H1 (cell line): ENCODE results near the gene TBC1D25. TPM values are rescaled to one million over a fixed set of nuclear protein-coding genes. Genes with fewer than 3 reads are reported as not detected.

ENCODE experiments used
- BCL11A ChIP-seq, 2 experiments: IDR thresholded peaks; one replicate each; pipeline ENCODE4 v1.6.1; 2011; ENCODE audit warnings: low read depth in 2 of 2, low read length in 2 of 2, mild to moderate bottlenecking in 2 of 2
- EGR1 ChIP-seq: IDR thresholded peaks from 2 replicates; pipeline ENCODE4 v1.6.1; 2011; ENCODE audit warnings: low read depth, low read length, borderline replicate concordance
- GABPA ChIP-seq: IDR thresholded peaks from 2 replicates; pipeline ENCODE4 v1.6.1; 2011; ENCODE audit warnings: mild to moderate bottlenecking, low read length, moderate library complexity, borderline replicate concordance; ENCODE audit not compliant: insufficient read depth
- HDAC6 ChIP-seq: IDR thresholded peaks from one replicate; pipeline ENCODE4 v1.7.1; 2012; ENCODE audit warnings: low read depth, mild to moderate bottlenecking, inconsistent platforms, low read length, moderate library complexity
- JUND ChIP-seq: IDR thresholded peaks from 2 replicates; pipeline ENCODE4 v1.6.1; 2011; ENCODE audit warnings: mild to moderate bottlenecking, improper control_type of control experiment, low read length
- SAP30 ChIP-seq: fragments of 300-600 bp; sonication (generic); IDR thresholded peaks from 2 replicates; pipeline ENCODE4 v1.7.1; 2012; ENCODE audit warnings: low read length, moderate library complexity, mild to moderate bottlenecking, inconsistent platforms; ENCODE audit not compliant: insufficient read depth, insufficient replicate concordance
- SP1 ChIP-seq: IDR thresholded peaks from 2 replicates; pipeline ENCODE4 v1.6.1; 2011; ENCODE audit warnings: low read depth, low read length
- polyA plus RNA-seq, 7 experiments: library from polyadenylated mRNA; depleted of rRNA in 3 of 7; stranded (reverse) in 5 of 7; unstranded in 2 of 7; fragments of >200 nt in 5 of 7; fragments of 200-250 nt in 2 of 7; gene quantifications; 1 replicate in 5 of 7; 2 replicates in 1 of 7; 4 replicates in 1 of 7; pipeline versions ENCODE4 v1.2.1 to v1.2.3, GENCODE V29; 2011 to 2013; ENCODE audit warnings: missing spikeins in 2 of 7, mixed read lengths in 2 of 7
- total RNA-seq: library from RNA; stranded (reverse); fragmentation: NEBNext Ultra II Directional; extraction: Animal tissue kit (Norgen Biotek cat#: 25700); gene quantifications from 2 replicates; pipeline ENCODE4 v1.2.1, GENCODE V29; 2021
- TF ChIP-seq, protein P1 (sequence below): fragments of 300-600 bp; sonication (generic); IDR thresholded peaks from 2 replicates; pipeline ENCODE4 v1.7.1; 2012; ENCODE audit warnings: low read length, moderate library complexity, mild to moderate bottlenecking, inconsistent platforms; ENCODE audit not compliant: insufficient replicate concordance
- TF ChIP-seq, protein P2 (sequence below), 3 experiments: IDR thresholded peaks; 1 replicate in 2 of 3; 2 replicates in 1 of 3; pipeline versions ENCODE4 v1.5.1 to v1.6.1; 2011; ENCODE audit warnings: low read length in 3 of 3, mild to moderate bottlenecking in 3 of 3, inconsistent platforms in 2 of 3, low read depth in 1 of 3, moderate library complexity in 1 of 3; ENCODE audit not compliant: insufficient read depth in 1 of 3; ENCODE audit errors: control extremely low read depth in 1 of 3

The TBC1D25 gene
- total and polyA plus RNA-seq, 2 of the 8 experiments (the other 6 are each of a cell fraction or from before 2014, with no cell fraction given), result 6.5 to 6.8 TPM

DNA sequence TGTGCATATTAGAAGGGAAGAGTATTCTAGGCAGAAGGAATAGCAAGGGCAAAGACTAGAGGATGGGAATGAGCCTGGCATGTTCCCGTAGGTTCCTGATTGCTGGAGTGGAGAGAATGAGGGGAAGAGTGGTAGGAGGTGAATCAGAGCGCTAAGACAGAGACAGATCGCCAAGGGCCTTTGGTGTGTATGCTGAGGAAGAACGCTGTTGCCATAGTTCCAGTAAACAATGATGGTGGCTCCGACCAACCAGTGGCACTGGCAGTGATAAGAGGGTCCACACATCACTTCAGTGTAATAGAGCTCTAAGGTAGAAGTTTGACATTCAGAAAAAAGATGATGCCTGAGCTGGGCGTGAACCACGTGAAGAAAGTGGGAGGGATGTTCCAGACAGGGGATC lies 966 bp downstream of the TBC1D25 start (continued):
- TF ChIP-seq, protein P1, sequence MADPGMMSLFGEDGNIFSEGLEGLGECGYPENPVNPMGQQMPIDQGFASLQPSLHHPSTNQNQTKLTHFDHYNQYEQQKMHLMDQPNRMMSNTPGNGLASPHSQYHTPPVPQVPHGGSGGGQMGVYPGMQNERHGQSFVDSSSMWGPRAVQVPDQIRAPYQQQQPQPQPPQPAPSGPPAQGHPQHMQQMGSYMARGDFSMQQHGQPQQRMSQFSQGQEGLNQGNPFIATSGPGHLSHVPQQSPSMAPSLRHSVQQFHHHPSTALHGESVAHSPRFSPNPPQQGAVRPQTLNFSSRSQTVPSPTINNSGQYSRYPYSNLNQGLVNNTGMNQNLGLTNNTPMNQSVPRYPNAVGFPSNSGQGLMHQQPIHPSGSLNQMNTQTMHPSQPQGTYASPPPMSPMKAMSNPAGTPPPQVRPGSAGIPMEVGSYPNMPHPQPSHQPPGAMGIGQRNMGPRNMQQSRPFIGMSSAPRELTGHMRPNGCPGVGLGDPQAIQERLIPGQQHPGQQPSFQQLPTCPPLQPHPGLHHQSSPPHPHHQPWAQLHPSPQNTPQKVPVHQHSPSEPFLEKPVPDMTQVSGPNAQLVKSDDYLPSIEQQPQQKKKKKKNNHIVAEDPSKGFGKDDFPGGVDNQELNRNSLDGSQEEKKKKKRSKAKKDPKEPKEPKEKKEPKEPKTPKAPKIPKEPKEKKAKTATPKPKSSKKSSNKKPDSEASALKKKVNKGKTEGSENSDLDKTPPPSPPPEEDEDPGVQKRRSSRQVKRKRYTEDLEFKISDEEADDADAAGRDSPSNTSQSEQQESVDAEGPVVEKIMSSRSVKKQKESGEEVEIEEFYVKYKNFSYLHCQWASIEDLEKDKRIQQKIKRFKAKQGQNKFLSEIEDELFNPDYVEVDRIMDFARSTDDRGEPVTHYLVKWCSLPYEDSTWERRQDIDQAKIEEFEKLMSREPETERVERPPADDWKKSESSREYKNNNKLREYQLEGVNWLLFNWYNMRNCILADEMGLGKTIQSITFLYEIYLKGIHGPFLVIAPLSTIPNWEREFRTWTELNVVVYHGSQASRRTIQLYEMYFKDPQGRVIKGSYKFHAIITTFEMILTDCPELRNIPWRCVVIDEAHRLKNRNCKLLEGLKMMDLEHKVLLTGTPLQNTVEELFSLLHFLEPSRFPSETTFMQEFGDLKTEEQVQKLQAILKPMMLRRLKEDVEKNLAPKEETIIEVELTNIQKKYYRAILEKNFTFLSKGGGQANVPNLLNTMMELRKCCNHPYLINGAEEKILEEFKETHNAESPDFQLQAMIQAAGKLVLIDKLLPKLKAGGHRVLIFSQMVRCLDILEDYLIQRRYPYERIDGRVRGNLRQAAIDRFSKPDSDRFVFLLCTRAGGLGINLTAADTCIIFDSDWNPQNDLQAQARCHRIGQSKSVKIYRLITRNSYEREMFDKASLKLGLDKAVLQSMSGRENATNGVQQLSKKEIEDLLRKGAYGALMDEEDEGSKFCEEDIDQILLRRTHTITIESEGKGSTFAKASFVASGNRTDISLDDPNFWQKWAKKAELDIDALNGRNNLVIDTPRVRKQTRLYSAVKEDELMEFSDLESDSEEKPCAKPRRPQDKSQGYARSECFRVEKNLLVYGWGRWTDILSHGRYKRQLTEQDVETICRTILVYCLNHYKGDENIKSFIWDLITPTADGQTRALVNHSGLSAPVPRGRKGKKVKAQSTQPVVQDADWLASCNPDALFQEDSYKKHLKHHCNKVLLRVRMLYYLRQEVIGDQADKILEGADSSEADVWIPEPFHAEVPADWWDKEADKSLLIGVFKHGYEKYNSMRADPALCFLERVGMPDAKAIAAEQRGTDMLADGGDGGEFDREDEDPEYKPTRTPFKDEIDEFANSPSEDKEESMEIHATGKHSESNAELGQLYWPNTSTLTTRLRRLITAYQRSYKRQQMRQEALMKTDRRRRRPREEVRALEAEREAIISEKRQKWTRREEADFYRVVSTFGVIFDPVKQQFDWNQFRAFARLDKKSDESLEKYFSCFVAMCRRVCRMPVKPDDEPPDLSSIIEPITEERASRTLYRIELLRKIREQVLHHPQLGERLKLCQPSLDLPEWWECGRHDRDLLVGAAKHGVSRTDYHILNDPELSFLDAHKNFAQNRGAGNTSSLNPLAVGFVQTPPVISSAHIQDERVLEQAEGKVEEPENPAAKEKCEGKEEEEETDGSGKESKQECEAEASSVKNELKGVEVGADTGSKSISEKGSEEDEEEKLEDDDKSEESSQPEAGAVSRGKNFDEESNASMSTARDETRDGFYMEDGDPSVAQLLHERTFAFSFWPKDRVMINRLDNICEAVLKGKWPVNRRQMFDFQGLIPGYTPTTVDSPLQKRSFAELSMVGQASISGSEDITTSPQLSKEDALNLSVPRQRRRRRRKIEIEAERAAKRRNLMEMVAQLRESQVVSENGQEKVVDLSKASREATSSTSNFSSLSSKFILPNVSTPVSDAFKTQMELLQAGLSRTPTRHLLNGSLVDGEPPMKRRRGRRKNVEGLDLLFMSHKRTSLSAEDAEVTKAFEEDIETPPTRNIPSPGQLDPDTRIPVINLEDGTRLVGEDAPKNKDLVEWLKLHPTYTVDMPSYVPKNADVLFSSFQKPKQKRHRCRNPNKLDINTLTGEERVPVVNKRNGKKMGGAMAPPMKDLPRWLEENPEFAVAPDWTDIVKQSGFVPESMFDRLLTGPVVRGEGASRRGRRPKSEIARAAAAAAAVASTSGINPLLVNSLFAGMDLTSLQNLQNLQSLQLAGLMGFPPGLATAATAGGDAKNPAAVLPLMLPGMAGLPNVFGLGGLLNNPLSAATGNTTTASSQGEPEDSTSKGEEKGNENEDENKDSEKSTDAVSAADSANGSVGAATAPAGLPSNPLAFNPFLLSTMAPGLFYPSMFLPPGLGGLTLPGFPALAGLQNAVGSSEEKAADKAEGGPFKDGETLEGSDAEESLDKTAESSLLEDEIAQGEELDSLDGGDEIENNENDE, result no peak
- TF ChIP-seq GABPA (no peak), SP1 (no peak), BCL11A (IDR thresholded peaks at IDR 0.05; ENCODE audit: low read depth in 2 of 2, low read length in 2 of 2) (no peak), HDAC6 (no peak), EGR1 (no peak), SAP30 (no peak), JUND (no peak)
- TF ChIP-seq, protein P2, sequence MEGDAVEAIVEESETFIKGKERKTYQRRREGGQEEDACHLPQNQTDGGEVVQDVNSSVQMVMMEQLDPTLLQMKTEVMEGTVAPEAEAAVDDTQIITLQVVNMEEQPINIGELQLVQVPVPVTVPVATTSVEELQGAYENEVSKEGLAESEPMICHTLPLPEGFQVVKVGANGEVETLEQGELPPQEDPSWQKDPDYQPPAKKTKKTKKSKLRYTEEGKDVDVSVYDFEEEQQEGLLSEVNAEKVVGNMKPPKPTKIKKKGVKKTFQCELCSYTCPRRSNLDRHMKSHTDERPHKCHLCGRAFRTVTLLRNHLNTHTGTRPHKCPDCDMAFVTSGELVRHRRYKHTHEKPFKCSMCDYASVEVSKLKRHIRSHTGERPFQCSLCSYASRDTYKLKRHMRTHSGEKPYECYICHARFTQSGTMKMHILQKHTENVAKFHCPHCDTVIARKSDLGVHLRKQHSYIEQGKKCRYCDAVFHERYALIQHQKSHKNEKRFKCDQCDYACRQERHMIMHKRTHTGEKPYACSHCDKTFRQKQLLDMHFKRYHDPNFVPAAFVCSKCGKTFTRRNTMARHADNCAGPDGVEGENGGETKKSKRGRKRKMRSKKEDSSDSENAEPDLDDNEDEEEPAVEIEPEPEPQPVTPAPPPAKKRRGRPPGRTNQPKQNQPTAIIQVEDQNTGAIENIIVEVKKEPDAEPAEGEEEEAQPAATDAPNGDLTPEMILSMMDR (IDR thresholded peaks at IDR 0.05; ENCODE audit: control extremely low read depth in 1 of 3, insufficient read depth in 1 of 3, low read depth in 1 of 3, low read length in 3 of 3), result no peak
